ENCODE results near the gene TRAK1.
"Not testable (repeated sequence)": the region's sequence is repeated elsewhere in the genome, so short reads cannot be mapped to it uniquely, and the experiment has no call there.

Gene TRAK1

GRCh38 chr3:42090973-42091731, at the start of gene TRAK1:
TRAK1 (plus strand) TSS chr3:42091357; CDS start chr3:42091470, 113 bp downstream.
- DNase-seq (ENCODE audit: low read depth in 3 of 3) = no peak

DNA sequence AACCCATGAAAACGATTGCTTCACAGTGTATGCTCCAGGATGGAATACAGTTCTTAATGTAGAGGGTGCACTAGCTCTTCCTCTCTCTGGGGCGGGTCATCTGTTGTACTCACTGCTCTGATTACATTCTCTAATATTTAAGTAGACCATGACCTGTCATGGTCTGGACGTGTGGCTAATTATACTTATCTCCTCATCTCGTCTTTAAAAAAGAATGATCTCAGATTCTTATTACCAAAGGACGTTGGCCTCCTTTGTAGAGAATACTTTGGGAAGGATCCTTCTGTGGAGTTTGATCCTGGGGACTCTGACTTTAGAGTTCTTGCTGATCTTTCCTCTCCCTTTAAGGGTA, 48.4 kb upstream of the TRAK1 start:
- DNase-seq (ENCODE audit: low read depth in 3 of 3) = no peak

DNA sequence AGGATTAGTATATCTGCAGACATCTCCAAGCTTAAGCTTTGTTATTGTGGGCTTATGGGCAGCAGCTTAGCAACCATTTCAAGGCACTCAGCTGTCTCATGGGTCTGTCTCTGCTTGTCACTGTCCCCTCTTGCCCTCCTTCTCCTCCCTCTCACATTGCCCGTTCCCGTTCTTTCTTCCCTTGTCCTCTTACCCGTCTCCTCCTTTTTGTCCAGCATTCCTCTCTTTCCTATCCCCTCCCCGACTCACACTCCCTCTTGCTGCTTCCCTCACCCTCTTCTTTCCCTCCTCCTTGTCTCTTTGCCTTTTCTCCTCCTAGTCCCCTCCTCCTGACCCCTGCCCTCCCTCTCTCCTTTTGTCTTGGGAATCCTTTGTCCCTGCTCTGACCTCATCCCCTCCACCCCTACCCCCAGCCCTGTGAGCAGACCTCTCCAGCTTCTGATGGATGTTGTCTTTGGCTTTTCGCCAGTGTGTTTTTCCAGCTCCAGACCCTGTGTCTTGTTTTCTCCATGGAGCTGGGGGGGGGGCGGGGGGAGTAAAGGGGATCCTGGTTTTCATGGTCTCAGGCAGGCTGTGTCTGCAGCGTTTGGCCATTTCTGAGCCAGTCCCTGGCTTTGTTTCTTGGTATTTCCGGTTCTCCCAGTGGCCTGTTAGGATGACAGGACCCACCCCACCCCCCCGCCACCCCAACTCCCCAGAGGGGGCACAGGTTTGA, 47.9 kb upstream of the TRAK1 start:
- DNase-seq (ENCODE audit: low read depth in 3 of 3) = no peak

GRCh38 chr3:42045708-42046243, 45.4 kb upstream of the TRAK1 start:
- DNase-seq (ENCODE audit: low read depth in 3 of 3) = no peak

- DNase-seq (ENCODE audit: low read depth in 3 of 3) = not testable (repeated sequence)
Measured at GRCh38 chr3:42048526-42048925, 42.6 kb upstream of the TRAK1 start.

- no peak for DNase-seq (ENCODE audit: low read depth in 3 of 3)
Measured at GRCh38 chr3:42050126-42050525, 41.0 kb upstream of the TRAK1 start.

- no peak for DNase-seq (ENCODE audit: low read depth in 3 of 3)
Measured at GRCh38 chr3:42051384-42052131, 39.6 kb upstream of the TRAK1 start.

DNA sequence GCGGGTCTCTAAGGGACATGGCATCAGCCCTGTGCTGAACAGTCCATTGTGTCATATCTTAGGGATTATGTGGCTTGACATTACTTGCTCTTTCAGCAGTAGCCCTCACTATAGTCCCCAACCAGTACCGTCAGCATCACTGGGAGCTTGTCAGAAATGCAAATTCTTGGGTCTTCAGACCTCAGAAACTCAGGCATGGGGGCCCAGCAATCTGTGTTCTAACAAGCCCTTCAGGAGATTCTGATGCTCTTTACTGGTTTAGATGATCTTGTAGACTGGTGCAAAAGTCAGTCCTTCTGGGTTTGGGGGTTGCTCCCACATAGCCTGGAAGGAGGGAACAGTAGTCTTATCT, 39.0 kb upstream of the TRAK1 start:
- no peak for DNase-seq (ENCODE audit: low read depth in 3 of 3)

GRCh38 chr3:42052484-42053351, 38.4 kb upstream of the TRAK1 start:
- DNase-seq (ENCODE audit: low read depth in 3 of 3) = no peak

DNA sequence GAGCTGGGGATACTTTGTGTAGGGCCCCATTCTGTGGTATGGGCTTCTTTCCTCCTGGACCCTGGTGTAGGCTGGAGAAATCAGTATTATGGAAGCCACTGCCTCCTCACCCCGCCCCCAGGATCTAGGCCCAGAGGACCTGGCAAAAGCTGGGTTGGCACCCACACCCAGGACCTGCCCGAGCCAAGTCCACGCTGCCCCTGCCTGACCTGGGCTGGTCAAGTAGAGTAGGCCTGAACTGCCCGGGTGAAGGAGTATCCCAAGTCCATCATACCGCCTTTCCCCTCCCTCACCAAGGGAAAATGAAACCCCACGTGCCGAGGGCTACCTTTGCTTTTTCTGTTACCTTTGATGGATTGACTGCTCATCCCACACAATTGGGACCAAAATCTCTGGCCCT, 37.7 kb upstream of the TRAK1 start:
- DNase-seq (ENCODE audit: low read depth in 3 of 3) = no peak

GRCh38 chr3:42055291-42055690, 35.9 kb upstream of the TRAK1 start:
- DNase-seq (ENCODE audit: low read depth in 3 of 3) = no peak

- DNase-seq (ENCODE audit: low read depth in 3 of 3) = no peak
Measured at GRCh38 chr3:42056840-42057239, 34.3 kb upstream of the TRAK1 start.

DNA sequence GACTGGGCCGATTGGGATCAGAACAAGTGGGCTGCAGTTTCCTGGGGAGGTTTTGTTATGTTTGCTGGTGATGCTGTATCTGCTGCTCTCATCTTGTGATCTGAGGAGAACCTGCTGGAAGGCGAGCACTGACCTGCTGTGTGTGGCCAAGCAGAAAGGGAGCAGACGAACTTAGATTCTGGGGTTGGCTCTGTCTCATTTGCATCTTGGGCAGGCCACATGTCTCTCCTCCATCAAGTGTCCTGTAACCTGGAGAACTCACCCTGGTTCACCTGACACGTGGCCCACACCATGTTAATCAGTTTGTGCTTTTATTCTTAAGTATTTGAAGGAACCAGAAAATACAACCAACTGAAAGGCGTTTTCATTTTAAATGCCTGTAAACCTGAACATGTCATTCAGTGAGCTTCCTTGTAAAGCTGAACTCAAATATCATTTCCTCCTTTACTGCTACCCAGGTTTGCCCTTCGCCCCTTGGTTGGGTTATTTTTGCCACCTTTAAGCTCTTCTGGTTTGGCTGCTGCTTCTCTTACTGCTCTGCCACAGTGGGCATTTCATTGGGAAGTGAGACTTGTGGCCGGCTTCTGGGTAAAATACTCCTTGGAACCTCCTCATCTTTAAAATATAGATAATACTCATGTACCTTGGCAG, 33.5 kb upstream of the TRAK1 start:
- DNase-seq (ENCODE audit: low read depth in 3 of 3) = no peak

DNA sequence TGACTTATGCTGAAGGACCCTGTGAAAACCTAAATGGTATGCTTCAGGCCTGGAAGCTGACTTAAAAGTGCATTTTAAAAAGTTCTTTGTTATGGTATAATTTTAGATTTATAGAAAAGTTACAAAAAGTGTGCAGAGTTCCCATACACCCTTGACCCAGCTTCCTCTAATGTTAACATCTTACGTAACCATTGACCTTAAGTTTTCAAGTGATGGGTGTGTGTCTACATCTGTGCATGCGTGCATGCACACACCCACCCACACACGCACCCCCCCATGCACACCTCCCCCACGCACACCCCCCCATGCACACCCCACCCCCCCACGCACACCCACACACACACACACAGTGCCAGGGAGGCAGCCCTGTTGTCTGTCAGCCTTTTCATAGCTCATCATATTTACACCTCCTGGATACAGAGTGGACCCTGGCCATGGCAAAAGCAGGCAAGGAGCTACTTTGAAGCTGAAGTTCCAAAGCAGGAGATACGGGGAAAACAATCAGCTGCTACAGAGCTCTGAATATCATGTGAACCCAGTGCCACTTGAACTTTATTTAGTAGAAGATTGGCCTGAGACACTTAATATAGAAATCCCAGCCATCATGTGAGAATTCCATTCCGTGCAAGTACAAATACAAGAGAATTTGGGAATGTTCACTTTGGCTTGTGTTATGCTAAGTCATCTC, 30.0 kb upstream of the TRAK1 start:
- DNase-seq (ENCODE audit: low read depth in 3 of 3) = no peak

GRCh38 chr3:42061713-42062380, 29.3 kb upstream of the TRAK1 start:
- DNase-seq (ENCODE audit: low read depth in 3 of 3) = no peak

DNA sequence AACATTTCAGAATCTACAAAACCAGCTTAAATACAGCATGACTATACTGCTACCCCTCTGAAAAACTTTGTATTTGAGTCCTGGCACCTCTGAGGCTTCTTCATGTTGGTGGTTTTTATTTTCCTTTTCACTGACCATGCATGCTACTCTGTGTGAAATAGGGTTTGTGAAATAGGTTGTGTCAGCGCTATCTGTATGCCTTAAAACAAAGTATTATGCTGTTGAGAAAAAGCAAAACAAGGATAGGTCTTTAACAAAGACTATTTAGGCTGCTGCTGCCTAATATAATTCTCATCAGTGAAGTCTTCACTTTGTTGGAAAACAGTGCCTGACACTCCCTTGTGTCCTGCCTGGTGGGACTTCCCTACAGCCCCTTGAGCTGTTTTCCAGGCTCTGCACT, 28.7 kb upstream of the TRAK1 start:
- DNase-seq (ENCODE audit: low read depth in 3 of 3) = no peak

- no peak for DNase-seq (ENCODE audit: low read depth in 3 of 3)
Measured at GRCh38 chr3:42063888-42064287, 27.3 kb upstream of the TRAK1 start.

GRCh38 chr3:42066516-42067181, 24.5 kb upstream of the TRAK1 start:
- DNase-seq (ENCODE audit: low read depth in 3 of 3) = no peak

DNA sequence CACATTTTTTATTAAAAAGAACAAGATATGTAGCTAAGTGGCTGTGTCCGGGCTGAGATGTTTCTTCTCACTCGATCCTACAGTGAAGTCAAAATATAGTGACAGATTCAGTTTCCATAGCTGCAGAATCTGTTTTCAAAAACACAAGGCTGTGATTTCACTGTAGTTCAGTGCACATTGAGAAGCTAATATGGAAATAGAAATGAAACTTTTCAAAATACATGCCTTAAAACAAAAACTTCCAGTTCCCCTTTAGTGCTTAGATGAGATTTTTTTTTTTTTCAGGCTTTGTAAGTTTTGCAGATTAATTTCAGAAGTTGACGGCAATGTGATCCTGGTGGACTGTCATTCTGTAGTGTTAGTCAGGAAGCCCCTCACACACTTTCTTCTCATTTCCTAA, 23.8 kb upstream of the TRAK1 start:
- no peak for DNase-seq (ENCODE audit: low read depth in 3 of 3)

Data from stimulated activated CD4-positive, alpha-beta T cell treated with anti-CD3 and anti-CD28 coated beads, TNF-alpha, amount 100 ng/mL, for 4 hours (primary cell).